HEK293 (cell line): ENCODE measurements around the gene PIK3IP1.
"Not testable (repeated sequence)": the region's sequence is repeated elsewhere in the genome, so short reads cannot be mapped to it uniquely, and the experiment has no call there.

Experiments used
- CTCF ChIA-PET: fragments of 350-600 bp; formaldehyde crosslinking; extraction: SDS; loops from one replicate; lab custom pipeline; 2021; ENCODE audit warnings: antibody characterized with exemption; lab: Yijun Ruan, JAX
- POLR2A ChIA-PET: fragments of 300-600 bp; formaldehyde crosslinking; extraction: SDS; loops from one replicate; lab custom pipeline; 2020; ENCODE audit warnings: antibody characterized with exemption, inconsistent platforms; lab: Yijun Ruan, JAX
- H3K27ac ChIP-seq: fragments of 200-500 bp; sonication (Bioruptor generic); 2 replicates; pipeline ENCODE4 v1.5.1; 2014; ENCODE audit warnings: low read depth, low read length, control low read depth, inconsistent platforms; ENCODE audit errors: extremely low read depth
- H3K36me3 ChIP-seq, 2 experiments: fragments of 200-500 bp in 1 of 2; sonication (Bioruptor generic) in 1 of 2; 1 replicate in 1 of 2; 2 replicates in 1 of 2; pipeline ENCODE4 v1.5.1; 2014 to 2017; ENCODE audit warnings: inconsistent platforms in 2 of 2, low read length in 2 of 2; ENCODE audit not compliant: control insufficient read depth in 2 of 2, insufficient read depth in 1 of 2
- H3K4me1 ChIP-seq: fragments of 200-500 bp; sonication (Bioruptor generic); 2 replicates; pipeline ENCODE4 v1.5.1; 2014; ENCODE audit warnings: mild to moderate bottlenecking, low read length, inconsistent platforms; ENCODE audit not compliant: control insufficient read depth, insufficient read depth
- H3K4me3 ChIP-seq: 2 replicates; pipeline ENCODE4 v1.5.1; 2011; ENCODE audit warnings: low read depth, mild to moderate bottlenecking, control low read depth, low read length, moderate library complexity
- H3K9me3 ChIP-seq: fragments of 200-500 bp; sonication (Bioruptor generic); 2 replicates; pipeline ENCODE4 v1.5.1; 2014; ENCODE audit warnings: low read depth, low read length, inconsistent platforms; ENCODE audit not compliant: control insufficient read depth, insufficient read depth
- BCL11B ChIP-seq: fragments of 450-650 bp; formaldehyde crosslinking; IDR thresholded peaks from 2 replicates; pipeline ENCODE4 v1.5.1; 2016; ENCODE audit warnings: low read depth, missing biosample characterization, missing genetic modification characterization
- GLIS2 ChIP-seq: fragments of 450-650 bp; formaldehyde crosslinking; IDR thresholded peaks from 2 replicates; pipeline ENCODE4 v1.5.1; 2016; ENCODE audit warnings: missing biosample characterization, missing genetic modification characterization
- KLF17 ChIP-seq: fragments of 450-650 bp; formaldehyde crosslinking; IDR thresholded peaks from 2 replicates; pipeline ENCODE4 v1.5.1; 2016; ENCODE audit warnings: missing biosample characterization, missing genetic modification characterization
- OSR2 ChIP-seq: fragments of 450-650 bp; formaldehyde crosslinking; IDR thresholded peaks from 2 replicates; pipeline ENCODE4 v1.5.1; 2016; ENCODE audit warnings: missing biosample characterization, missing genetic modification characterization
- PRDM10 ChIP-seq: fragments of 450-650 bp; formaldehyde crosslinking; IDR thresholded peaks from 2 replicates; pipeline ENCODE4 v1.5.1; 2016; ENCODE audit warnings: missing biosample characterization, missing genetic modification characterization
- PRDM4 ChIP-seq: fragments of 450-650 bp; formaldehyde crosslinking; IDR thresholded peaks from 2 replicates; pipeline ENCODE4 v1.5.1; 2017; ENCODE audit warnings: missing biosample characterization, missing genetic modification characterization
- ZBTB1 ChIP-seq: fragments of 450-650 bp; formaldehyde crosslinking; IDR thresholded peaks from 2 replicates; pipeline ENCODE4 v1.5.1; 2016; ENCODE audit warnings: missing biosample characterization, missing genetic modification characterization
- ZBTB7A ChIP-seq: fragments of 450-650 bp; formaldehyde crosslinking; IDR thresholded peaks from 2 replicates; pipeline ENCODE4 v1.5.1; 2016; ENCODE audit warnings: low read depth, missing biosample characterization, missing genetic modification characterization
- ZNF146 ChIP-seq: fragments of 450-650 bp; formaldehyde crosslinking; IDR thresholded peaks from 2 replicates; pipeline ENCODE4 v1.5.1; 2016; ENCODE audit warnings: missing biosample characterization, missing genetic modification characterization
- ZNF223 ChIP-seq: fragments of 450-650 bp; formaldehyde crosslinking; IDR thresholded peaks from 2 replicates; pipeline ENCODE4 v1.5.1; 2016; ENCODE audit warnings: missing biosample characterization, missing genetic modification characterization
- ZNF354C ChIP-seq: fragments of 450-650 bp; formaldehyde crosslinking; IDR thresholded peaks from 2 replicates; pipeline ENCODE4 v1.5.1; 2016; ENCODE audit warnings: missing biosample characterization, missing genetic modification characterization, low read depth, borderline replicate concordance
- ZNF501 ChIP-seq: fragments of 450-650 bp; formaldehyde crosslinking; IDR thresholded peaks from 2 replicates; pipeline ENCODE4 v1.5.1; 2016; ENCODE audit warnings: missing biosample characterization, missing genetic modification characterization
- ZNF654 ChIP-seq: fragments of 450-650 bp; formaldehyde crosslinking; IDR thresholded peaks from 2 replicates; pipeline ENCODE4 v1.5.1; 2016; ENCODE audit warnings: low read depth, missing biosample characterization, missing genetic modification characterization
- ZNF664 ChIP-seq: fragments of 450-650 bp; formaldehyde crosslinking; IDR thresholded peaks from 2 replicates; pipeline ENCODE4 v1.5.1; 2016; ENCODE audit warnings: missing biosample characterization, missing genetic modification characterization
- TF ChIP-seq, protein P1 (sequence below): fragments of 450-650 bp; formaldehyde crosslinking; IDR thresholded peaks from 2 replicates; pipeline ENCODE4 v1.5.1; 2016; ENCODE audit warnings: missing biosample characterization, missing genetic modification characterization
- TF ChIP-seq, protein P2 (sequence below): fragments of 450-650 bp; formaldehyde crosslinking; IDR thresholded peaks from 2 replicates; pipeline ENCODE4 v1.5.1; 2016; ENCODE audit warnings: missing biosample characterization, missing genetic modification characterization

The PIK3IP1 gene

GRCh38 chr22:31321421-31321820 lies 29.1 kb upstream of the PIK3IP1 start:
- Histone ChIP-seq H3K4me1 (no peaks in the 10 kb centered on the region), H3K27ac (no peak overlapping the region), H3K4me3 (no peak overlapping the region), H3K9me3 (no peaks in the 10 kb centered on the region), H3K36me3 (peaks cover 15 to 17% of the 10 kb centered on the region in 2 experiments)
- TF ChIP-seq ZNF664 (tag by site-specific recombination) = no peak
- no peak for TF ChIP-seq GLIS2 (tag by site-specific recombination)
- TF ChIP-seq ZNF501 (tag by site-specific recombination) = no peak
- no peak for TF ChIP-seq ZBTB7A (tag by site-specific recombination)
- TF ChIP-seq OSR2 = no peak
- TF ChIP-seq ZNF354C = no peak
- ChIA-PET POLR2A (interaction anchor here (0.6 to 1.2 kb wide), 3 partner anchors 18 to 25 kb away, joined by 3 read pairs; partner anchors contain the start of gene PATZ1), CTCF (interaction anchor here (1.3 to 2.1 kb wide), 3 partner anchors 8 to 49 kb away, joined by 3 to 11 read pairs (median 4); no protein-coding TSS in a partner anchor)

- H3K4me1 ChIP-seq, H3K4me3 ChIP-seq, H3K27ac ChIP-seq, H3K36me3 ChIP-seq, H3K9me3 ChIP-seq: not testable (repeated sequence)
- peak; percentile 78 for TF ChIP-seq ZNF146 (tag by site-specific recombination)
- POLR2A ChIA-PET = interaction anchor here (0.9 to 1.1 kb wide), 2 partner anchors 22 to 101 kb away, joined by 3 to 4 read pairs; partner anchors contain the start of gene PIK3IP1
- CTCF ChIA-PET = interaction anchor here (0.7 to 4.9 kb wide), 16 partner anchors 7 to 207 kb away, joined by 3 to 100 read pairs (median 8); partner anchors contain the start of genes LIMK2, PIK3IP1 and SELENOM
Observed at GRCh38 chr22:31314220-31314619, 21.9 kb upstream of the PIK3IP1 start.

DNA sequence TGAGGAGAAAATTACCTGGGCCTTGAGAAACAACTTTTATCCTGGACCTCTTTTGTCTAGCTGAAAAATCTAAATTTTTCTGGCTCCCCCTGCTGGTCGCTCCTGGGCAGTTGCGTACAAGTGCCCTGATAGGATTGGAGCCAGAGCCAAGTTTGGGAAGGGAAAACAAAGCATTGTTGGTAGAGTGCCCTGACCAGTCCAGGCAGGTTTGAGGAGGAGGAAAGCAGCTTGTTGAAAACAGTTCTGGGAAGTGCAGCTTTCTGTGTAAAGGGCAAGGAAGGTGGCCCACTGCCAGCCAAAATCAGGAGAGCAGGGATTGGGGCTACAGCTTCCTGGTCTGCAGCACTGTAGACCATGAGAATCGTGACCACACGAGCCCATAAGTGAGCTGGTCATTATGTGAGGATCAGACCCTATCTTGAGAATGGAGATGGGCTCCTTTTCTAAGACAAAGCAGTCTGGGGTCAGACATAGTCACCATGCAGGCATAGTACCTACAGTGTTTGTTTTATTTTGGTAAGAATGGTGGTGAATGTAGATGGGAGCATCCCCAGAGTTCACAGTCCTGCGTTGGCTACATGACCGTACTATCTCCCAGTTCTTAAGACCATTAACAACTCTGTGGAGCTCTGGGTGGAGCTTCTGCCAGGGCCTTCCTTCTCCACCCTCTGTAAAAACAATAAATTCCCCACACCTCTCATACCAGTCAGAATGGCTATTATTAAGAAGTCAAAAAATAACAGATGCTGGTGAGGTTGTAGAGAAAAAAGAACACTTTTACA lies 21.3 kb upstream of the PIK3IP1 start:
- POLR2A ChIA-PET = interaction anchor here (0.6 to 1.2 kb wide), 5 partner anchors 21 to 100 kb away, joined by 3 to 6 read pairs (median 4); partner anchors contain the start of genes PATZ1 and PIK3IP1
- Histone ChIP-seq H3K4me1 (no peaks in the 10 kb centered on the region), H3K4me3 (no peak overlapping the region), H3K27ac (no peak overlapping the region), H3K9me3 (no peaks in the 10 kb centered on the region), H3K36me3 (no peaks in the 10 kb centered on the region; a peak in 2 of 3 replicates)
- TF ChIP-seq ZNF223 (no peak), ZBTB1 (tag by site-specific recombination) (no peak), KLF17 (tag by site-specific recombination) (no peak), BCL11B (tag by site-specific recombination) (no peak), ZNF654 (tag by site-specific recombination) (peak; percentile 56), PRDM10 (tag by site-specific recombination) (no peak), ZNF664 (tag by site-specific recombination) (0 out of 2 replicates have a peak, but pooled peaks have one; percentile 20), OSR2 (no peak), PRDM4 (tag by site-specific recombination) (peak; percentile 56; the same call in 1 of the 2 replicates)
- TF ChIP-seq, protein P1, sequence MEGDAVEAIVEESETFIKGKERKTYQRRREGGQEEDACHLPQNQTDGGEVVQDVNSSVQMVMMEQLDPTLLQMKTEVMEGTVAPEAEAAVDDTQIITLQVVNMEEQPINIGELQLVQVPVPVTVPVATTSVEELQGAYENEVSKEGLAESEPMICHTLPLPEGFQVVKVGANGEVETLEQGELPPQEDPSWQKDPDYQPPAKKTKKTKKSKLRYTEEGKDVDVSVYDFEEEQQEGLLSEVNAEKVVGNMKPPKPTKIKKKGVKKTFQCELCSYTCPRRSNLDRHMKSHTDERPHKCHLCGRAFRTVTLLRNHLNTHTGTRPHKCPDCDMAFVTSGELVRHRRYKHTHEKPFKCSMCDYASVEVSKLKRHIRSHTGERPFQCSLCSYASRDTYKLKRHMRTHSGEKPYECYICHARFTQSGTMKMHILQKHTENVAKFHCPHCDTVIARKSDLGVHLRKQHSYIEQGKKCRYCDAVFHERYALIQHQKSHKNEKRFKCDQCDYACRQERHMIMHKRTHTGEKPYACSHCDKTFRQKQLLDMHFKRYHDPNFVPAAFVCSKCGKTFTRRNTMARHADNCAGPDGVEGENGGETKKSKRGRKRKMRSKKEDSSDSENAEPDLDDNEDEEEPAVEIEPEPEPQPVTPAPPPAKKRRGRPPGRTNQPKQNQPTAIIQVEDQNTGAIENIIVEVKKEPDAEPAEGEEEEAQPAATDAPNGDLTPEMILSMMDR (tag by site-specific recombination) = peak; percentile 31; the same call in 1 of the 2 replicates
- TF ChIP-seq, protein P2, sequence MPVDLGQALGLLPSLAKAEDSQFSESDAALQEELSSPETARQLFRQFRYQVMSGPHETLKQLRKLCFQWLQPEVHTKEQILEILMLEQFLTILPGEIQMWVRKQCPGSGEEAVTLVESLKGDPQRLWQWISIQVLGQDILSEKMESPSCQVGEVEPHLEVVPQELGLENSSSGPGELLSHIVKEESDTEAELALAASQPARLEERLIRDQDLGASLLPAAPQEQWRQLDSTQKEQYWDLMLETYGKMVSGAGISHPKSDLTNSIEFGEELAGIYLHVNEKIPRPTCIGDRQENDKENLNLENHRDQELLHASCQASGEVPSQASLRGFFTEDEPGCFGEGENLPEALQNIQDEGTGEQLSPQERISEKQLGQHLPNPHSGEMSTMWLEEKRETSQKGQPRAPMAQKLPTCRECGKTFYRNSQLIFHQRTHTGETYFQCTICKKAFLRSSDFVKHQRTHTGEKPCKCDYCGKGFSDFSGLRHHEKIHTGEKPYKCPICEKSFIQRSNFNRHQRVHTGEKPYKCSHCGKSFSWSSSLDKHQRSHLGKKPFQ (tag by site-specific recombination) = no peak
- CTCF ChIA-PET = interaction anchor here (0.6 to 4.9 kb wide), 35 partner anchors 8 to 1510 kb away, joined by 3 to 100 read pairs (median 4); partner anchors contain the start of genes LIMK2, PIK3IP1 and SELENOM
